ENCODE results near the gene GDI2. TPM values are rescaled to one million over a fixed set of nuclear protein-coding genes. Genes with fewer than 3 reads are reported as not detected.
"Not testable (repeated sequence)": the region's sequence is repeated elsewhere in the genome, so short reads cannot be mapped to it uniquely, and the experiment has no call there.

Gene GDI2
- polyA plus RNA-seq, 1 experiment = 326 TPM

DNA sequence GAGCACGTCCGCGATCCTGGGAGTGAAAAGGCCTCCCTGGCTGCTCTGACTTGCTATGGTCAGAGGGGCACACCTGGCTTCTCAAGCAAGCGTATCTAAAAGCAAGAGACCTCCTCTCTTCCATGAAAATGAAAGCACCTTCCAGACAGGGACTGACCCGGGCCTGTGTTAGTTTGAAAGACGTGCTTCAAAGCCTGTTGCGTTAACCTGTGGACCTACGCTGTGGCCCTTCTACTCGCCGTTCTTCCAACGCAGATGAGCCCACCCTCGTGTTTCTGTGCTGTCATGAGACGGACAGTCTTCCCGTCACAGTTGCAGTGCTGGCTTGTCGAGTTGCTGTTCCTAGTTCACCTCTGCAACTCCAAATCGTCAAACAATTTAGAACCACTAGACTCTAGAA, 15.5 kb upstream of the GDI2 start:
- no peaks in the 10 kb centered on the region; the same call in 1 of the 2 replicates for H3K9me3 ChIP-seq (ENCODE audit: control insufficient read depth, insufficient read depth, low read length)
- no peaks in the 10 kb centered on the region for H3K27me3 ChIP-seq (ENCODE audit: control insufficient read depth, insufficient read depth, low read length)
- H3K27ac ChIP-seq (ENCODE audit: low read depth, low read length) = no peak overlapping the region
- no peak overlapping the region for H3K4me3 ChIP-seq (ENCODE audit: low read depth, low read length)
- ChIA-PET CTCF (no interaction called here), POLR2A (no interaction called here)
- no peak for DNase-seq (ENCODE audit: low read depth, low spot score)
- TF ChIP-seq, protein P1, sequence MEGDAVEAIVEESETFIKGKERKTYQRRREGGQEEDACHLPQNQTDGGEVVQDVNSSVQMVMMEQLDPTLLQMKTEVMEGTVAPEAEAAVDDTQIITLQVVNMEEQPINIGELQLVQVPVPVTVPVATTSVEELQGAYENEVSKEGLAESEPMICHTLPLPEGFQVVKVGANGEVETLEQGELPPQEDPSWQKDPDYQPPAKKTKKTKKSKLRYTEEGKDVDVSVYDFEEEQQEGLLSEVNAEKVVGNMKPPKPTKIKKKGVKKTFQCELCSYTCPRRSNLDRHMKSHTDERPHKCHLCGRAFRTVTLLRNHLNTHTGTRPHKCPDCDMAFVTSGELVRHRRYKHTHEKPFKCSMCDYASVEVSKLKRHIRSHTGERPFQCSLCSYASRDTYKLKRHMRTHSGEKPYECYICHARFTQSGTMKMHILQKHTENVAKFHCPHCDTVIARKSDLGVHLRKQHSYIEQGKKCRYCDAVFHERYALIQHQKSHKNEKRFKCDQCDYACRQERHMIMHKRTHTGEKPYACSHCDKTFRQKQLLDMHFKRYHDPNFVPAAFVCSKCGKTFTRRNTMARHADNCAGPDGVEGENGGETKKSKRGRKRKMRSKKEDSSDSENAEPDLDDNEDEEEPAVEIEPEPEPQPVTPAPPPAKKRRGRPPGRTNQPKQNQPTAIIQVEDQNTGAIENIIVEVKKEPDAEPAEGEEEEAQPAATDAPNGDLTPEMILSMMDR (IDR thresholded peaks at IDR 0.05; ENCODE audit: low read depth, low read length) = no peak

DNA sequence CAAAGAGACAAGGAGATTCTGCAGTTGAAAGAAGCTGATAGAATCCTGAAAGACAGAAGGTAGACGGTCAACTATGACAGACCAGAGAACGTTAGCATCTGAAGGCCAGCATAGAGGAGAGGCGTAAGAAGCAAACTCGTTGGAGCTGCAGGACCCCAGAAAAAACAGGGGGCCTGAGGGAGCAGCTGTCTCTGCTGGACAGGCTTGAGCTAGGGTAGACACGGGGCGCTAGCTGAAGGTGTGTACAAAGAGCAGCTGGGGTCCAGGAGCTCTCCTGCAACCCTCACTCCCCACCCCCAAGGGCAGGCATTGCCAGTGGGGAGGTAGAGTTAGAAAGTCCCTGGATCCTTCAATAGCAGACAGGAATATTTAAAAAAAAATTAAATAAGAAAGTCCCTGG, 14.6 kb upstream of the GDI2 start:
- POLR2A ChIA-PET = no interaction called here
- CTCF ChIA-PET = no interaction called here
- TF ChIP-seq, protein P1 (IDR thresholded peaks at IDR 0.05; ENCODE audit: low read depth, low read length) = no peak
- Histone ChIP-seq H3K4me3 (ENCODE audit: low read depth, low read length) (no peak overlapping the region), H3K27ac (ENCODE audit: low read depth, low read length) (no peak overlapping the region), H3K9me3 (ENCODE audit: control insufficient read depth, insufficient read depth, low read length) (no peaks in the 10 kb centered on the region; the same call in 1 of the 2 replicates), H3K27me3 (ENCODE audit: control insufficient read depth, insufficient read depth, low read length) (no peaks in the 10 kb centered on the region)
- no peak for DNase-seq (ENCODE audit: low read depth, low spot score)

DNA sequence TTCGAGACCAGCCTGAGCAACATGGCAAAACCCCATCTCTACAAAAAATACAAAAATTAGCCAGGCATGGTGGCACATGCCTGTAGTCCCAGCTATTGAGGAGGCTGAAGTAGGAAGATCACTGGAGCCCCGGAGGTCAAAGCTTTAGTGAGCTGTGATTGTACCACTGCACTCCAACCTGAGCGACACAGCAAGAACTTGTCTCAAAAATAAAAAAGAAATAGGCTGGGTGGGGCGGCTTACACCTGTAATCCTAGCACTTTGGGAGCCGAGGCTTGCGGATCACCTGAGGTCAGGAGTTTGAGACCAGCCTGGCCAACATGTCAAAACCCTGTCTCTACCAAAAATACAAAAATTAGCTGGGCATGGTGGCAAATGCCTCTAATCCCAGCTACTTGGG, 13.3 kb upstream of the GDI2 start:
- POLR2A ChIA-PET; H3K27me3 ChIP-seq (ENCODE audit: control insufficient read depth, insufficient read depth, low read length); H3K27ac ChIP-seq (ENCODE audit: low read depth, low read length); H3K9me3 ChIP-seq (ENCODE audit: control insufficient read depth, insufficient read depth, low read length); DNase-seq (ENCODE audit: low read depth, low spot score); H3K4me3 ChIP-seq (ENCODE audit: low read depth, low read length): not testable (repeated sequence)
- CTCF ChIA-PET = interaction anchor here (0.8 kb wide), 1 partner anchor 8 kb away, joined by 6 read pairs; no protein-coding TSS in a partner anchor

DNA sequence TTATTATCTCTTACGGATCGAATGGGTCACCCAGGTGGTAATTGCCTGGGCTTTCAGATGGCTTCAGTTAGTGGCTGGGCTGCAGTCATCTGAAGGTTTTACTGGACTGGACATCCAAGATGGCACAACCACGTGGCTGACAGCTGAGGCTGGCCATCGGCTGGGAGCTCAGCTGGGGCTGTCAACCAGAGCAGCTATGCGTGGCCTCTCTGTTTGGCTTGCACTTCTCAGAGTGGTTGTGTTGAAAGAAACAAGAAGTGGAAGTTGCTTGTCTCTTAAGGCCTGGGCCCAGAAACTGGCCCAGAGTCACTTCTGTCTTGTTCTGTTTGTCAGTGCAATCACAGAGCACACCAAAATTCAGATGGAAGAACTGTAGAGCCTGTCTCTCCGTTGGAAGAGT, 5.7 kb upstream of the GDI2 start:
- POLR2A ChIA-PET = no interaction called here
- TF ChIP-seq, protein P1 (IDR thresholded peaks at IDR 0.05; ENCODE audit: low read depth, low read length) = no peak
- Histone ChIP-seq H3K27me3 (ENCODE audit: control insufficient read depth, insufficient read depth, low read length) (no peaks in the 10 kb centered on the region), H3K9me3 (ENCODE audit: control insufficient read depth, insufficient read depth, low read length) (no peaks in the 10 kb centered on the region), H3K27ac (ENCODE audit: low read depth, low read length) (no peak overlapping the region), H3K4me3 (ENCODE audit: low read depth, low read length) (no peak overlapping the region)
- no peak for DNase-seq (ENCODE audit: low read depth, low spot score)
- CTCF ChIA-PET = interaction anchor here (0.6 to 1.2 kb wide), 2 partner anchors 8 to 58 kb away, joined by 3 to 6 read pairs; no protein-coding TSS in a partner anchor

DNA sequence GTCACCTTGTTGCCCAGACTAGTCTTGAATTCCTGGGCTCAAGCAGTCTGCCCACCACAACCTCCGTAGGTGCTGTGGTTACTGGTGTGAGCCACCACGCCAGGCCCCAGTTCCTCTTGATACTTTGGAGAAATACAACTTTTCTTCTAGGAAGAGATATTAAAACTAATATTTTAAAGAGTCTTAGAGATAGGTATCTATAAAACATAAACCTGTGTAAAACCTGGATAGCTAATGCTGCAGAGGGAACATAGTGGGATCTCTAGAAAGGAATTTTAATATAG, 4.8 kb upstream of the GDI2 start:
- CTCF ChIA-PET = interaction anchor here (1.2 kb wide), 1 partner anchor 9 kb away, joined by 6 read pairs; no protein-coding TSS in a partner anchor
- Histone ChIP-seq H3K9me3 (ENCODE audit: control insufficient read depth, insufficient read depth, low read length) (no peaks in the 10 kb centered on the region), H3K27ac (ENCODE audit: low read depth, low read length) (no peak overlapping the region), H3K27me3 (ENCODE audit: control insufficient read depth, insufficient read depth, low read length) (no peaks in the 10 kb centered on the region), H3K4me3 (ENCODE audit: low read depth, low read length) (no peak overlapping the region)
- DNase-seq (ENCODE audit: low read depth, low spot score) = no peak
- POLR2A ChIA-PET = no interaction called here
- TF ChIP-seq, protein P1 (IDR thresholded peaks at IDR 0.05; ENCODE audit: low read depth, low read length) = no peak

Measured in AG04450 (cell line).